WTC11 (cell line): ENCODE data around the gene ATP6V1F.

Experiments
- ELF4 ChIP-seq: sonication (generic); formaldehyde crosslinking; IDR thresholded peaks from 2 replicates; pipeline ENCODE4 v1.8.1; 2022; ENCODE audit warnings: low read depth, mild to moderate bottlenecking, moderate library complexity, missing genetic modification reagents
- NR1H2 ChIP-seq: sonication (generic); formaldehyde crosslinking; IDR thresholded peaks from 2 replicates; pipeline ENCODE4 v1.9.0; 2021; ENCODE audit warnings: mild to moderate bottlenecking, moderate library complexity, missing genetic modification reagents
- TF ChIP-seq, protein P1 (sequence below): fragments of 200-600 bp; IDR thresholded peaks from 2 replicates; pipeline ENCODE4 v1.8.0; 2022; ENCODE audit warnings: antibody characterized with exemption
- TF ChIP-seq, protein P2 (sequence below): sonication (generic); formaldehyde crosslinking; IDR thresholded peaks from 2 replicates; pipeline ENCODE4 v1.8.0; 2022; ENCODE audit warnings: mild to moderate bottlenecking, missing genetic modification reagents

DNA sequence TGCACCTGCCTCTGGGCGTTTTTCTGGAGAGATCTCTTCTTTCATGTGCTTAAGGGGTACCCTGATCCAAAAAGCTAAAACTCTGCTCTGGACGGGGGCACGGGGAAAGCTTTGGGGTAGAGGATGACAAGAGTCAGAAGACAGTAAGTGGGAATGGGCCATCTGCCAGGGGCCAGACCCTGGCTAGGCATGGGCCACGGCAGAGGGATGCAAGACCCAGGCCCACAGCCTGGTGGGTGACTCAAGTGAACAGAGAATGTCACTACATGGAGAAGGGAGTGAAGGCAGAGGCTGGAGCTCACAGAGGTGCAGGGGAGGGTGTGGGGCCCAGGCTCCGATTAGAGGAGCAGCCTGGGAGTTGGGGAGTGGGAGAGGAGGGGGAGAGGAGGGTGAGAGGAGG lies 17.2 kb upstream of the ATP6V1F start:
- TF ChIP-seq, protein P1, sequence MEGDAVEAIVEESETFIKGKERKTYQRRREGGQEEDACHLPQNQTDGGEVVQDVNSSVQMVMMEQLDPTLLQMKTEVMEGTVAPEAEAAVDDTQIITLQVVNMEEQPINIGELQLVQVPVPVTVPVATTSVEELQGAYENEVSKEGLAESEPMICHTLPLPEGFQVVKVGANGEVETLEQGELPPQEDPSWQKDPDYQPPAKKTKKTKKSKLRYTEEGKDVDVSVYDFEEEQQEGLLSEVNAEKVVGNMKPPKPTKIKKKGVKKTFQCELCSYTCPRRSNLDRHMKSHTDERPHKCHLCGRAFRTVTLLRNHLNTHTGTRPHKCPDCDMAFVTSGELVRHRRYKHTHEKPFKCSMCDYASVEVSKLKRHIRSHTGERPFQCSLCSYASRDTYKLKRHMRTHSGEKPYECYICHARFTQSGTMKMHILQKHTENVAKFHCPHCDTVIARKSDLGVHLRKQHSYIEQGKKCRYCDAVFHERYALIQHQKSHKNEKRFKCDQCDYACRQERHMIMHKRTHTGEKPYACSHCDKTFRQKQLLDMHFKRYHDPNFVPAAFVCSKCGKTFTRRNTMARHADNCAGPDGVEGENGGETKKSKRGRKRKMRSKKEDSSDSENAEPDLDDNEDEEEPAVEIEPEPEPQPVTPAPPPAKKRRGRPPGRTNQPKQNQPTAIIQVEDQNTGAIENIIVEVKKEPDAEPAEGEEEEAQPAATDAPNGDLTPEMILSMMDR = no peak
- TF ChIP-seq NR1H2 (CRISPR knock-in tag) (no peak), ELF4 (CRISPR knock-in tag) (no peak)
- TF ChIP-seq, protein P2, sequence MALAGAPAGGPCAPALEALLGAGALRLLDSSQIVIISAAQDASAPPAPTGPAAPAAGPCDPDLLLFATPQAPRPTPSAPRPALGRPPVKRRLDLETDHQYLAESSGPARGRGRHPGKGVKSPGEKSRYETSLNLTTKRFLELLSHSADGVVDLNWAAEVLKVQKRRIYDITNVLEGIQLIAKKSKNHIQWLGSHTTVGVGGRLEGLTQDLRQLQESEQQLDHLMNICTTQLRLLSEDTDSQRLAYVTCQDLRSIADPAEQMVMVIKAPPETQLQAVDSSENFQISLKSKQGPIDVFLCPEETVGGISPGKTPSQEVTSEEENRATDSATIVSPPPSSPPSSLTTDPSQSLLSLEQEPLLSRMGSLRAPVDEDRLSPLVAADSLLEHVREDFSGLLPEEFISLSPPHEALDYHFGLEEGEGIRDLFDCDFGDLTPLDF (CRISPR knock-in tag) = no peak
